NB4 (cell line): ENCODE data around the gene PARP8.
A peak's percentile ranks its signal among the peaks of the same experiment; 100 is the strongest.

Experiments used
- DNase-seq: peaks from one replicate; pipeline ENCODE4 v3.0.0; 2010; ENCODE audit warnings: low read depth
- H3K4me3 ChIP-seq: one replicate; pipeline ENCODE4 v1.5.1; 2011; ENCODE audit warnings: mild to moderate bottlenecking, low read depth, low read length, moderate library complexity
- CTCF ChIP-seq: IDR thresholded peaks from one replicate; pipeline ENCODE4 v1.5.1; 2012; ENCODE audit warnings: low read depth, low read length
- MAX ChIP-seq: IDR thresholded peaks from 2 replicates; pipeline ENCODE4 v1.6.1; 2011; ENCODE audit warnings: low read depth, low read length
- MYC ChIP-seq: IDR thresholded peaks from 2 replicates; pipeline ENCODE4 v1.6.1; 2011; ENCODE audit warnings: low read depth, low read length
- POLR2A ChIP-seq: IDR thresholded peaks from 2 replicates; pipeline ENCODE4 v1.6.1; 2011; ENCODE audit warnings: mild to moderate bottlenecking; ENCODE audit not compliant: insufficient read length; ENCODE audit errors: extremely low read depth

PARP8 gene

GRCh38 chr5:50887889-50888633 is 221.6 kb downstream of the PARP8 start:
- H3K4me3 ChIP-seq = no peak overlapping the region
- no peak for DNase-seq
- TF ChIP-seq MYC (no peak), POLR2A (no peak), CTCF (no peak), MAX (no peak)

- no peak overlapping the region for H3K4me3 ChIP-seq
- TF ChIP-seq POLR2A (no peak), CTCF (no peak), MYC (no peak), MAX (no peak)
- DNase-seq = no peak
Observed at GRCh38 chr5:50888751-50889150, 222.3 kb downstream of the PARP8 start.

- H3K4me3 ChIP-seq = no peak overlapping the region
- TF ChIP-seq POLR2A (no peak), MYC (no peak), MAX (no peak), CTCF (no peak)
- DNase-seq = peak; percentile 2
Observed at GRCh38 chr5:50889790-50890189, 223.4 kb downstream of the PARP8 start.
